ENCODE data around the gene CBY1. TPM values are rescaled to one million over a fixed set of nuclear protein-coding genes. Genes with fewer than 3 reads are reported as not detected.
A peak's percentile ranks its signal among the peaks of the same experiment; 100 is the strongest.

The CBY1 gene
- total and polyA plus RNA-seq, 10 of the 15 experiments (the other 5 are each of a cell fraction or from before 2014, with no cell fraction given) = 7.3 to 18.6 (median 11.9) TPM

GRCh38 chr22:38681582-38682335 is 25.3 kb downstream of the CBY1 start, which contains the start of gene TOMM22 (continued):
- TF ChIP-seq CTCF (IDR thresholded peaks at IDR 0.05 in 2 of 3, conservative IDR thresholded peaks at IDR 0.05 in 1 of 3; ENCODE audit: control insufficient read depth in 2 of 3, extremely low read depth in 1 of 3, insufficient read depth in 1 of 3, low read depth in 3 of 3, low read length in 3 of 3) (peak; percentile 77 to 92 (median 81)), SIX5 (IDR thresholded peaks at IDR 0.05; ENCODE audit: low read depth, low read length, severe bottlenecking) (peak; percentile 68), SREBF2 (IDR thresholded peaks at IDR 0.05; ENCODE audit: low read length) (peak; percentile 71), HDAC2 (IDR thresholded peaks at IDR 0.05) (peak; percentile 99; the same call in 1 of the 2 replicates), BCL3 (IDR thresholded peaks at IDR 0.05; ENCODE audit: borderline replicate concordance, insufficient read depth, low read depth, low read length, poor library complexity, severe bottlenecking) (peak; percentile 13), ATF3 (IDR thresholded peaks at IDR 0.05; ENCODE audit: borderline replicate concordance, extremely low read depth, low read depth, low read length) (no peak; the same call in 1 of the 2 replicates), NR2C1 (IDR thresholded peaks at IDR 0.05) (peak; percentile 93), REST (IDR thresholded peaks at IDR 0.05; ENCODE audit: low read depth, low read length) (no peak), SMARCA5 (IDR thresholded peaks at IDR 0.05) (peak; percentile 96), SP1 (IDR thresholded peaks at IDR 0.05; ENCODE audit: low read depth, low read length) (peak; percentile 64), IKZF2 (IDR thresholded peaks at IDR 0.05) (peak in 1 of 2 experiments; percentile 33; a peak in 1 of 4 replicates), JUND (IDR thresholded peaks at IDR 0.05; ENCODE audit: low read depth, low read length) (no peak), RCOR1 (conservative IDR thresholded peaks at IDR 0.05; ENCODE audit: low read depth, low read length) (0 out of 2 replicates have a peak, but pooled peaks have one; percentile 80), NR2C2 (IDR thresholded peaks at IDR 0.05; ENCODE audit: borderline replicate concordance, control insufficient read depth, insufficient read length, low read depth) (no peak), MEF2A (IDR thresholded peaks at IDR 0.05; ENCODE audit: insufficient read depth, low read depth, low read length) (peak; percentile 59; the same call in 1 of the 2 replicates), ZNF24 (IDR thresholded peaks at IDR 0.05) (peak; percentile 45; the same call in 1 of the 2 replicates), PRDM15 (CRISPR knock-in tag; IDR thresholded peaks at IDR 0.05) (no peak), RAD21 (IDR thresholded peaks at IDR 0.05; ENCODE audit: insufficient read depth, low read depth, low read length) (no peak)
